A549 (cell line): Measurements from ENCODE around the gene ARMC6.

Experiments used
- BCL3 ChIP-seq: fragments of >200 bp; sonication (Bioruptor Twin); formaldehyde crosslinking; IDR thresholded peaks from 3 replicates; pipeline ENCODE4 v1.6.1; 2016
- CEBPB ChIP-seq, 2 experiments: fragments of >200 bp in 1 of 2; sonication (Bioruptor Twin) in 1 of 2; formaldehyde crosslinking in 1 of 2; IDR thresholded peaks; 2 replicates each; pipeline ENCODE4 v1.6.1; 2012 to 2016
- EP300 ChIP-seq, 2 experiments: fragments of >200 bp; sonication (Bioruptor Twin); formaldehyde crosslinking; IDR thresholded peaks; 2 replicates in 1 of 2; 3 replicates in 1 of 2; pipeline ENCODE4 v1.6.1; 2016 to 2017
- JUNB ChIP-seq: fragments of >200 bp; sonication (Bioruptor Twin); formaldehyde crosslinking; IDR thresholded peaks from 2 replicates; pipeline ENCODE4 v1.6.1; 2016
- NFE2L2 ChIP-seq: fragments of 150-350 bp; conservative IDR thresholded peaks from 2 replicates; pipeline ENCODE4 v1.6.1; 2014; ENCODE audit warnings: low read length
- PHF8 ChIP-seq: fragments of 200-600 bp; sonication (generic); IDR thresholded peaks from 2 replicates; pipeline ENCODE4 v1.6.1; 2016; ENCODE audit warnings: low read depth, mild to moderate bottlenecking, antibody characterized with exemption, moderate library complexity, borderline replicate concordance
- SMC3 ChIP-seq: fragments of >200 bp; sonication (Bioruptor Twin); formaldehyde crosslinking; IDR thresholded peaks from 3 replicates; pipeline ENCODE4 v1.6.1; 2018; ENCODE audit warnings: inconsistent platforms

- TF ChIP-seq CEBPB (IDR thresholded peaks at IDR 0.05) = no peak
- no peak for TF ChIP-seq NFE2L2
- no peak for TF ChIP-seq JUNB
- TF ChIP-seq SMC3 = no peak
- no peak for TF ChIP-seq PHF8
- no peak for TF ChIP-seq BCL3
- no peak for TF ChIP-seq EP300 (IDR thresholded peaks at IDR 0.05)
Observed at GRCh38 chr19:19042732-19043280, 9.4 kb downstream of the ARMC6 start.
